Daoy (cell line): ENCODE data around the gene GLRX2. TPM values are rescaled to one million over a fixed set of nuclear protein-coding genes. Genes with fewer than 3 reads are reported as not detected.

Experiments
- DNase-seq: peaks from one replicate; pipeline ENCODE4 v3.0.0-alpha.2; 2015; ENCODE audit warnings: low read depth
- total RNA-seq: library from RNA; depleted of rRNA; stranded (reverse); fragments of >200 nt; shearing (Covaris generic); gene quantifications from 2 replicates; pipeline ENCODE4 v1.2.3, GENCODE V29; 2014; rRNA removed

GLRX2 gene
- total RNA-seq, 1 experiment from 2014 or later, result 33.9 TPM

- DNase-seq, result no peak
These were observed 42.3 kb downstream of the GLRX2 start for GRCh38 chr1:193062698-193063463.

DNA sequence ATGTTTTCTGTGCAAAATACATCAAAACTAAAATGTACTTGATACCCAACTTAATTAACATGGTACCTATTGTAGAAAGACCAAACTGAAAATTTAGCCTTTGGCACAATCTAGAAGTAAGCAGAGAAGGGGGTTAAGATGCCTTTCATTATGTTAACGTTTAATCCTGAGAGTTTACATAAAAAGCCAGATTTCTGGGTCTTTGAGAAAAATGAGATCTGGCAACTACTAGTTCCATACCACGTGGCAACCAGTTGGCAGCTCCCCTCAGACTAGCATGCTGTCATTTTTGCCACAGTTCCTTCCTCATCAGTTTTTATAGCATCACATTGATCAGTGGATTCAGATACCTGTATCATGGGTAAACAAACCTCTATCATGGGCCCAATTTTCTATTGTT, 44.3 kb downstream of the GLRX2 start:
- no peak for DNase-seq

DNA sequence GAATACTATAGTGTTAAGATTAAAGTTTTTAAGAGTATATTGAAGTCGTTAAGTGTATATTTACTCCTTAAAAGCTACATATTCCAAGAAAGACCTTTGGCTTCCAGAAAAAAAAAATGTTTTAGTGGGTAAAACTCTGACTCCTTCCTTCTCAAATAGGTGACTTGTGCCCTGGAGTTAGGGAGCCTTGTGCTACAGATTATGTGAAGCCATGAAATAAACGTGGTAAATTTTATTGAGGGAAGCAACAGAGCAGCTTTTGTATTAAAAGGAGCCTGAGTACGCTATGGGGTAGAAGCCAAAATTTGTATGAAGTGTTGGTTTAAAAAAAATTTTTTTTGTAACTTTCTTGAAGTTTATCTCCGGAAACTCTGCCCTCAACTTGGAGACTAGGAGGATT, 44.8 kb downstream of the GLRX2 start:
- no peak for DNase-seq

GRCh38 chr1:193060115-193060403, 45.2 kb downstream of the GLRX2 start:
- DNase-seq, result no peak

DNA sequence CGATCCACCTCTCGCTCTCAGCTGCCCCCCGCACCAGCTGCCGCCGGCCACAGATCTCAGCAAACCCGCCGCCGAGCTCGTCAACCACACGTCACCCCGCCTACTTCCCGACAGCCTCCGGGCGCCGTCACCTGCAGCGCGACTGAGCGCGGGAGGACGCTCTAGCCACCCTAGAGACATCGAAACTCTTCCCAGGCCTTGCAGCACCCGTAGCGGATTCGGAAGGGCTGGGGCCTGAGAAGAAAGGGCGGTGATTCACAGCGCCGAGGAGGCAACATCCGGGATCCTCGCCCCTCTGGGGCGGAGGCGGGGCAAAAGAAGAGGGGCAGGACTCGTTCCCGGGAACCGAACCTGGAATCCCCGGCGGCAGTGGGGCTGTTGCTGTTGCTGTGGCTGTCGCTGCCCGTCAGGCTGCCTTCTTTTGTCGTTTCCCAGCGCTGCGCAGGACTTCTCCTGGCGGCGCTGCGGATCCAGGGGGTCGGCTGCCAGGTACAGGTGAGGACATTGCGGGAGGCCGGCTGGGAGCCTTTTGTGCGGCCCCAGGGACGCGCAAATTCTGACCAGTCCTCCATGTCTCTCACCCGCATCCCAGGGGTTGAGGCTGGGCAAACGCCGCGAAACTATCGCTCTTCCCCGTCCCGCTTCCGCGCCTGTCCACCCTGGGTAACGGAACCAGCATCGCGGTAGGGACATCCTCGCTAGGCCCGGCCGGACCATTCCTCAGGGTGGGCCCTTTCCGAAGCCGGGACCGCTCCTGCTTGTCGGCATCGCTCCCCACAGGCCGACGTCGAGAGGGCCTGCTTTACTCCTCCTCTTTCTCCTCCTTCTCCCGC, 45.7 kb downstream of the GLRX2 start, which contains the start of the genes RO60 and UCHL5:
Gene RO60 (plus strand): TSS at position 331 of the 833 bp plus-strand sequence. CDS start 9,443 bp downstream, outside the sequence.
Gene UCHL5 (minus strand): TSS at position 79 of the 833 bp plus-strand sequence. CDS start 100 bp downstream, outside the sequence.
- DNase-seq, result peak; percentile 99

DNA sequence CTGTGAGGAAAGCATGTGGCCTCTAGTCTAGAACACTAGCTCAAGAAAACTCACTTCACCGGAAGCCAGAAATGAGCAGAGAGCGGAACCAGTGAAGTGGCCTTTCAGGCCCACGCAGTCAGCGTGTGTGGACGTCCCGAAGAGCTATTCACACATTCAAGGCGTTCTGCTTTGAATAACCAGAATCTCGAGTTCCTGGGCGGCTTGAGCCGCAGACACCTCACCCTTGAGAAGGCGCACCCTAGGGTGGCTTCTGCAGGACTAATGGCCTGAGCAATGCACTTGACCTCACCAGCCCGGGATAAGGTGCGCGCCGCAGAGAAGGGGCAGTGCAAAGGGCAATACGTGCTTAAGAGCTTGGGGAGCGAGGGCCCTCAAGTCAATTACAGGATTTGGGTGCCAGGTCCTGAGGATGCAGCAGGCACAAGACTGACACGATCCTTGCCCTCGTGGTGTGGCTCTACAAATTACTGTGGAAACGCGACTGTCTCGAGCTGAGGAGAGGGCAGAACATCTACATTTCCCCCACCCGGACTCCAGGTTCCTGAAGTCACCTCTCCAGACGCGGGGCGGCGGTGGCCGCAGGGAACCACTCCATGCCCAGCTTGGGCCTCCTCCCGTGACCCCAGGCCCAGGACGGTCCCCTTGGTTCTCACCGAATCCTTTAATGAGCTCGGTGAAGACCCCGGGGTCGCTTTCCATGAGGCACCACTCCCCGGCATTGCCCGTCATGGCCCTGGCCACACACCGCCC, 46.5 kb downstream of the GLRX2 start:
- peak; percentile 60 for DNase-seq

DNA sequence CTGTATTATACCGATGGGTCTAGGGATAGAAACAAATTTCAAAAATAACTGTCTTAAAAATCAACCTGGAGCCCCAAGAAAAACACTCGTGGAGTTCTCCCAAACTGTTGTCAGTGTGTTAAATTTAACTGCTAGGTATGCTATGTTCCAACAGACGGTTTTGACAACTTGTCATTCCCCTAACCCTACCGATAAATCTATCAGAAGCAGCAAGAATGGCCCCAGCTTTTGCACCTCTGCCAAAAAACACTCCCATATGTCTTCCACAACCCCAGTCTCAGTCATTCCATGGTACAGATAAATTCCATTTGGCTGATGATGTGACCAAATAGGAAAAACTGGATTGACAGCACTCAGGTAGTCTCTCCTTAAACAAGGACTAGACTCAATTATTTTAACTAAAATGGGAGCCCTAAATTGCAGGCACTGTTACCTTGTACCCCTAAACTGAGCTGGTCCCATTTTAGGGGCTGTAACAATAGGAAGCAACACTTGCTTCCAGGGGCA, 51.0 kb downstream of the GLRX2 start:
- no peak for DNase-seq

GRCh38 chr1:193048913-193049312, 56.3 kb downstream of the GLRX2 start:
- DNase-seq, result peak; percentile 23

Other genes with a start within 250 kb of the GLRX2 start
- 43.5 and 50.2 TPM in 2 replicates for gene UCHL5, start 46.1 kb downstream of the GLRX2 start, total RNA-seq
- 74.5 and 85.1 TPM in 2 replicates for gene RO60, start 45.8 kb downstream of the GLRX2 start, total RNA-seq
- gene CDC73, start 16.6 kb upstream of the GLRX2 start, total RNA-seq, result 18.7 and 21.9 TPM in 2 replicates
- not detected in 2 replicates for gene B3GALT2, start 81.2 kb upstream of the GLRX2 start, total RNA-seq